ENCODE results near the gene BANF2.

Gene BANF2

GRCh38 chr20:17710379-17711266, 10.9 kb downstream of the BANF2 start:
- no peak for DNase-seq

GRCh38 chr20:17711267-17711627, 11.5 kb downstream of the BANF2 start:
- DNase-seq, result no peak

GRCh38 chr20:17712201-17712600, 12.4 kb downstream of the BANF2 start:
- DNase-seq, result no peak

GRCh38 chr20:17712708-17713107, 12.9 kb downstream of the BANF2 start:
- DNase-seq, result no peak

- DNase-seq, result no peak
Measured at GRCh38 chr20:17714597-17714996, 14.8 kb downstream of the BANF2 start.

- DNase-seq, result no peak
Measured at GRCh38 chr20:17715075-17715474, 15.3 kb downstream of the BANF2 start.

GRCh38 chr20:17716331-17716730, 16.6 kb downstream of the BANF2 start:
- DNase-seq, result no peak

GRCh38 chr20:17720755-17721154, 21.0 kb downstream of the BANF2 start:
- no peak for DNase-seq

GRCh38 chr20:17721802-17722486, 22.2 kb downstream of the BANF2 start:
- no peak for DNase-seq

GRCh38 chr20:17722493-17723300, 22.9 kb downstream of the BANF2 start:
- no peak for DNase-seq

GRCh38 chr20:17723301-17723691, 23.5 kb downstream of the BANF2 start:
- no peak for DNase-seq

GRCh38 chr20:17725094-17725835, 25.5 kb downstream of the BANF2 start:
- DNase-seq, result no peak

- DNase-seq, result no peak
Measured at GRCh38 chr20:17726902-17727301, 27.1 kb downstream of the BANF2 start.

- no peak for DNase-seq
Measured at GRCh38 chr20:17727351-17727750, 27.6 kb downstream of the BANF2 start.

- no peak for DNase-seq
Measured at GRCh38 chr20:17728074-17728473, 28.3 kb downstream of the BANF2 start.

GRCh38 chr20:17730071-17730470, 30.3 kb downstream of the BANF2 start:
- no peak for DNase-seq

GRCh38 chr20:17731233-17731632, 31.5 kb downstream of the BANF2 start:
- DNase-seq, result no peak

GRCh38 chr20:17732907-17733521, 33.2 kb downstream of the BANF2 start:
- no peak for DNase-seq

- DNase-seq, result no peak
Measured at GRCh38 chr20:17733767-17734304, 34.1 kb downstream of the BANF2 start.

- DNase-seq, result no peak
Measured at GRCh38 chr20:17734374-17734773, 34.6 kb downstream of the BANF2 start.

GRCh38 chr20:17735206-17735804, 35.5 kb downstream of the BANF2 start:
- DNase-seq, result no peak
